Measurements from ENCODE around the gene RGS17. TPM values are rescaled to one million over a fixed set of nuclear protein-coding genes. Genes with fewer than 3 reads are reported as not detected.

The RGS17 gene
- total RNA-seq, 1 experiment from 2014 or later: 0.37 TPM

DNA sequence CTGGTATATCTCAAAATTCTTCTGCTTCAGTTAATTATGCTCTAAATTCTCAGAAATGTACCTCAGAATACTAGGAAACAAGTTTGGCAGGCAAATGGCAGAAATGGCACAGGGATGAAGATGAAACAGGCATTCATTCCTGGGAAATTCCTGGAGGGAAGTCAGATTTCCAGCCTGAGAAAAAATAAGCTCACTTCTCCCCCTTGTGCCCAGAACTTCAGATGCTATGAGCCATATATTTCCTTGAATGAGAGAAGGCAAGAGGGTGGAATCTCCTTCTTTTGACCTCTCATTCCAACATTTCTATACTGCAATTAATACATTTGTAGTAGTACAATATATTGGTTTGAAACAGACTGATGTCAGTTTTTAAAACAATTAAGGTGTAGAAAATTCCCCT lies 22.8 kb downstream of the RGS17 start:
- H3K4me1 ChIP-seq (replicated peaks): no peaks in the 10 kb centered on the region
- no peaks in the 10 kb centered on the region for H3K9me3 ChIP-seq (replicated peaks)
- no peaks in the 10 kb centered on the region for H3K36me3 ChIP-seq
- H3K27me3 ChIP-seq (replicated peaks): no peaks in the 10 kb centered on the region
- no peak overlapping the region for H3K27ac ChIP-seq
- no peak for DNase-seq (ENCODE audit: low read depth in 1 of 2, low spot score in 2 of 2)
- no peak overlapping the region for H3K4me3 ChIP-seq

DNA sequence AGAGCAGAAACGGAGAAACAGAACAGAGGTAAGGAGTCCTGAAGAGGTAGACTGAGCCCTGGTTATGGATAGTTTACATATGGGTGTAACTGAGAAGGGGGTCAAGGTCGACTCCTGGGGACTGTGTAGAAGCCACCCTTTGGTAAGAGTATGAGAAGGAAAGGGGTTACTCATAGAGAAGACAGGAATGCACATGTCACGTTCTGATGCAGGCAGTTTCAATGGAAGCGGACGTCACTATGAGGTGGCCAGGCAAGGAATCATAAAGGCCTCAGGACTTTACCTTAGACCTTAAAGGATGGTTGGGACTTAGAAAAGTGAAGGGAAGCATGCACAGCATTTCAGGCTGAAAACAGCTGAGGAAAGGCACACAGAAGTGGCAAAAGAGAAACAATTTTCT lies 25.1 kb downstream of the RGS17 start:
- no peak overlapping the region for H3K4me3 ChIP-seq
- H3K36me3 ChIP-seq: no peaks in the 10 kb centered on the region
- H3K4me1 ChIP-seq (replicated peaks): no peaks in the 10 kb centered on the region
- H3K9me3 ChIP-seq (replicated peaks): no peaks in the 10 kb centered on the region
- no peaks in the 10 kb centered on the region for H3K27me3 ChIP-seq (replicated peaks)
- DNase-seq (ENCODE audit: low read depth in 1 of 2, low spot score in 2 of 2): no peak
- no peak overlapping the region for H3K27ac ChIP-seq

DNA sequence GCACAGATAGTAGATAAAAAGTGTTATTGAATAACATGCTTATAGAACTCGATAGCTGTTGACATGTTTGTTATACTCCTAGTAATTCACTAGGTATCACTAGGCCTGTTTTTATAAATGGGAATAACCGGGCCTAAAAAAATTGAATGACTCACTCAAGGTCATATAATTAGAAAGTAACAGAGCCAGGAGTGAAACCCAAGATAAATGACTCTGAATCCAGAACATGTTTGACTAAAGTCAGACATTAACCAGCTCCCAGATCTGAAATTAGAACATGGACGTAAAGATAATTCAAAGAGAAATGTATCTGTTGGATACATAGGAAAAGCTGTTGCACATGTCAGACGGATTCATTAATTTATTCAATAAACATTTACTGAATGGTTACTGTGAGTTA lies 26.9 kb downstream of the RGS17 start:
- Histone ChIP-seq H3K36me3 (no peaks in the 10 kb centered on the region), H3K4me1 (replicated peaks) (no peaks in the 10 kb centered on the region), H3K4me3 (no peak overlapping the region), H3K27me3 (replicated peaks) (no peaks in the 10 kb centered on the region), H3K9me3 (replicated peaks) (no peaks in the 10 kb centered on the region), H3K27ac (no peak overlapping the region)
- DNase-seq (ENCODE audit: low read depth in 1 of 2, low spot score in 2 of 2): no peak

DNA sequence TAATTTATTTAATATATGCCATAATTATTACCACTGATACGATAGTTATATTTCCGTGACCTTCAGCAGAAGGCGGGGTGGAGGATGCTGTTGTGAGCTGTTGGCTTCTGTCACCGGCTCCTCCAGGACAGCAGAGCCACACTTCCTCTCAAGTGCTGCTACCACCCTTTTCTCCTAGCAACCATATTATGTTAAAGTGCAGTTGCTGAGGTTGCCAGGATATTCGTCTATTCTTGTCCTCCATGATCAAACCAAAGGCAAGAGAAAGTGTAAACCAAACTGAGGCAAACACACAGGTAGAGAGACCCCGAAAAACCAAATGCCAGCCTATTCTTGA lies 27.8 kb downstream of the RGS17 start:
- no peak overlapping the region for H3K4me3 ChIP-seq
- H3K4me1 ChIP-seq (replicated peaks): no peaks in the 10 kb centered on the region
- H3K36me3 ChIP-seq: no peaks in the 10 kb centered on the region
- no peaks in the 10 kb centered on the region for H3K27me3 ChIP-seq (replicated peaks)
- DNase-seq (ENCODE audit: low read depth in 1 of 2, low spot score in 2 of 2): no peak
- H3K9me3 ChIP-seq (replicated peaks): no peaks in the 10 kb centered on the region
- no peak overlapping the region for H3K27ac ChIP-seq

DNA sequence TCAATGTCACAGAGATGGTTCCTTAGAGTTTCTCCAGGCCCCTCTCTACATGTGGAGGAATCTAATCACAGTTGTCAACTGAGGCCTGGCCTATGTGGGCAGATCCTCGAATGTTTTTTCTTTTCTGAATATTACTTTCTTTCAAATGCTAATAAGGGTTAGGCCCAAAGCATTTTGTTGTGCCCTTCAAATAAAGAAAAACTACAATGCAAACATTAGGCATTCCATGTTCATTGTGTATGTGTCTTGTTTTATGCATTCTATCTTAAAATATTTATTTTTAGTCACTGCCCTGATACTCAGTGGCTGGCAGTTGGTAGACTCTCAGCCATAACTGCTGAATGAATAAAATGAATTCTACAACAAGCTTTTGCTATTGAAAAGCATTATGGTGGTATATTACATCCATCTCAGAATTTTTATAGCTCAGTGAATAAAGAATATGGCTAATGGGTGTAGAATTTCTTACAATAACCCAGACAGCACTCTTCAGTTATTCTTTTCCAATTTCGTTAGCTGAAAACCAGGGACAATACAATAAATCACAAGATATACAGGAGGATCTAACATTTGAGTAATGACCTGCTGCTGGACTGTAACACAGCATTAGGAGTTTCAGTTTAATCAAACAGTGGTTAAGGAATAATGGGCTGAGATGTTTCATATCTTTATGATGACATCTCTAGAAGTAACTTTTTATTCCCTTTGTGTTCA lies 28.3 kb downstream of the RGS17 start:
- H3K4me1 ChIP-seq (replicated peaks): no peaks in the 10 kb centered on the region
- H3K36me3 ChIP-seq: no peaks in the 10 kb centered on the region
- no peaks in the 10 kb centered on the region for H3K9me3 ChIP-seq (replicated peaks)
- H3K4me3 ChIP-seq: no peak overlapping the region
- no peak for DNase-seq (ENCODE audit: low read depth in 1 of 2, low spot score in 2 of 2)
- H3K27me3 ChIP-seq (replicated peaks): no peaks in the 10 kb centered on the region
- no peak overlapping the region for H3K27ac ChIP-seq

DNA sequence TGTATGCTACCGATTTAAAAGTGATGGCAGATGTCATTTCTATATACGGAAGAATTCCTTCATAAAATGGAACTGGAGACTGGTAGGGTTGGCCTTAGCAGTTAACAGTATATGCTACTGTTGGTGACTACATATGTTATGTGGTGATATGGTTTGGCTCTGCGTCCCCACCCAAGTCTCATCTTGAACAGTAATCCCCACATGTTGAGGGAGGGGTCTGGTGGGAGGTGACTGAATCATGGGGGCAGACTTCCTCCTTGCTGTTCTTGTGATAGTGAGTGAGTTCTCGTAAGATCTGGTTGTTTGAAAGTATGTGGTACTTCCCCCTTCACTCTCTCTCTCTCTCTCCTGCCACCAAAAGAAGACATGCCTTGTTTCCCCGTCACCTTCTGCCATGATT lies 29.6 kb downstream of the RGS17 start:
- H3K4me1 ChIP-seq (replicated peaks): no peaks in the 10 kb centered on the region
- DNase-seq (ENCODE audit: low read depth in 1 of 2, low spot score in 2 of 2): no peak
- no peaks in the 10 kb centered on the region for H3K27me3 ChIP-seq (replicated peaks)
- no peaks in the 10 kb centered on the region for H3K36me3 ChIP-seq
- no peak overlapping the region for H3K27ac ChIP-seq
- no peak overlapping the region for H3K4me3 ChIP-seq
- no peaks in the 10 kb centered on the region for H3K9me3 ChIP-seq (replicated peaks)

DNA sequence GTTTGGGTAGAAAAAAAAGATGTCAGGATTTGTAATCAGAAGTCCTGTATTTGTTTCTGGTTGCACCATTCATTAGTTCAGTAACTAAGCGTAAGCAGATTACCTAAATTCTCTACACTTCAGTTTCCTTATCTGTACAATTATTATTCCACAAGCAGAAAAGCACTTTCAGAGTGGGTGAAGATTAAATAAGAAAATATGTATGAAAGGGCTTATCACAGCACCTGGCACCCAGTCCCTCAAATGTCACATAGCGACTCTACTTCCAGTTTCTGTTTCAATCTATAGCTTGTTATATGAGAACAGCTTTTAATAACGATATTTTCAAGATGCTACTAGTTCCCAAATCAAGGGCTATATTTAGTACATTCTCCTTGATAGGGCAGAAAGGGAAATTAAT lies 31.4 kb downstream of the RGS17 start:
- no peaks in the 10 kb centered on the region for H3K36me3 ChIP-seq
- no peaks in the 10 kb centered on the region for H3K9me3 ChIP-seq (replicated peaks)
- no peaks in the 10 kb centered on the region for H3K27me3 ChIP-seq (replicated peaks)
- DNase-seq (ENCODE audit: low read depth in 1 of 2, low spot score in 2 of 2): no peak
- H3K4me1 ChIP-seq (replicated peaks): no peaks in the 10 kb centered on the region
- no peak overlapping the region for H3K27ac ChIP-seq
- no peak overlapping the region for H3K4me3 ChIP-seq

DNA sequence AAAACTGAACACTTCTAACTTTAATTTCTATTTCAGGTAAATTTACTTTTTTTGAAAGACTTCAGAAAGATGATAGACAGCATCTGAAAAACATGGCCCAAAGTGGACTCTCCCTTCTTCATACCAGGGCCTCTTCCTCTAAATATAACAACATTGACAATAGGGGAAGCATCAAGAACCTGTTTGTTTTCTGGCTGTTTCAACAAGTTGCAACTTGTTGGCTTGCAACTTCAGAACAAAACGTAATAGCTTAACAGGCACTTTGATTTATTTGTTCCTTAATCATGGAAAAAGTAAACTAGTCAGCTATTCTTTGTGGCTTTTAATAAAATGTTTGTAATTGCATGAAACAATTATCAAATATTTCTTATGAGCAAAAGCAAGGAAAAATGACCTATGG lies 34.3 kb downstream of the RGS17 start:
- H3K4me1 ChIP-seq (replicated peaks): peaks cover 16% of the 10 kb centered on the region
- H3K27me3 ChIP-seq (replicated peaks): no peaks in the 10 kb centered on the region
- H3K9me3 ChIP-seq (replicated peaks): no peaks in the 10 kb centered on the region
- H3K36me3 ChIP-seq: no peaks in the 10 kb centered on the region
- no peak overlapping the region for H3K27ac ChIP-seq
- no peak for DNase-seq (ENCODE audit: low read depth in 1 of 2, low spot score in 2 of 2)
- no peak overlapping the region for H3K4me3 ChIP-seq

DNA sequence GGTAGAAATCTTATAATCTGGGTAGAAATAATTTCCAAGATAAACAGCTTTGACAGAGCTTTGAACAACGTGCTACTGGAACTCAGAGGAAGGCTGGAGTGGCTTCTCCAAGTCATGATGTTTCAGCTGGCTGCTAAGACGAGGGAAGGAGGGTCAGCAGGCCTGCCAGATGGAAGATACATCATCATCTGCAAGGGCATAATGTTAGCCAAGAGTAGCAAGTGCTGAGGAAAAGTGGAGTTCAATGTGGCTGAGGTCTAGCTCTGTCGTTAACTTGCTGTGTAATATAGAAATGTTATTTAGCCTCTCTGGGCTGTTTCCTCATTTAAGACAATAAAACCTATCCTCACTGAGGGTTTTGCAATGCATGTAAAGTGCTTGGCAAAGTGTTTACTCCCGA lies 35.1 kb downstream of the RGS17 start:
- no peaks in the 10 kb centered on the region for H3K36me3 ChIP-seq
- no peaks in the 10 kb centered on the region for H3K27me3 ChIP-seq (replicated peaks)
- no peak for DNase-seq (ENCODE audit: low read depth in 1 of 2, low spot score in 2 of 2)
- no peak overlapping the region for H3K27ac ChIP-seq
- H3K4me1 ChIP-seq (replicated peaks): peaks cover 23% of the 10 kb centered on the region
- no peak overlapping the region for H3K4me3 ChIP-seq
- H3K9me3 ChIP-seq (replicated peaks): no peaks in the 10 kb centered on the region

DNA sequence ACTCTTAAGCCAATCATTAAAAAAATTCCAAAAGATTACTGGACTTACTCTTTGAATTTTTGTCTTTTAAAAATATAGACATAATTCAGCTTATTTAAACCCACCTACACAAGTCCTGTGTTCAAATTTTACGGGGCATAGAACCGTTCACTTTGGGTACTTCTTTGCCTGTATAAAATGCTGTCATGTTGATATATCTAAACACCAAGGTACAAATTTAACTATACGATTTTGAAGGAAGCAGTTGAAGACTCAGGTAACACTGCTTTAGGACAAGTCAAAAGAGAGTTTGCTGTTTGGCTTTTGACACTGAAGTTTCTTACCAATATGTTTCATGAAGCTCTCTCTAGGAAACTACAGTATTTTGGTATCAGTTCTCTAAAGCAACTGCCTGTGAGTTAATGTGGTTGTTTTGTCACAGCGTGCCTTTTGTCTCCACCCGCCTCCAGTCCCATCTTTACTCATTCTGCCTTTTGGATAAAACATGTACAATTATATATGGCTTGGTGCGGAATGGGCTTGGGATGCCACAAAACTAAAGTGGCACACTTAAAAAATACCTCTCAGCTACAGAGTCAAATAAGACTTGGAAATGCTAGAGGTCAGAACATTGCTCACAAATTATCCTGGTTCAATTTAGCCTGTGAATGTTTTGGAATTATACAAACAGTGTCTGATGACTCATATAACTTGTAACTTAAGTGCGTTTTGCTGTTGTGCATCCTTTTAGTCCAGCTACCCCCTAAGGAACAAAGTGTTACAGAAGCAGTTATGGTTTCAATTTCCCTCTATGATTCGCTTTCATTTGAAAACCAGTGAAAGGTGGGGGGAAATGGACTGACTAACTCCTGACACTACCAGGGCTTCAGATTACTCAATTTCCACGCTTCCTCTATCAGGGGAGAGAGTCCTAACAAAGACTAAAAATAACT lies 38.7 kb downstream of the RGS17 start:
- H3K27me3 ChIP-seq (replicated peaks): no peaks in the 10 kb centered on the region
- no peaks in the 10 kb centered on the region for H3K36me3 ChIP-seq
- H3K4me1 ChIP-seq (replicated peaks): peaks cover 36% of the 10 kb centered on the region
- peak; percentile 47 to 80 for DNase-seq (ENCODE audit: low read depth in 1 of 2, low spot score in 2 of 2)
- no peaks in the 10 kb centered on the region for H3K9me3 ChIP-seq (replicated peaks)
- H3K27ac ChIP-seq: peak overlapping the region; percentile 68
- no peak overlapping the region for H3K4me3 ChIP-seq

DNA sequence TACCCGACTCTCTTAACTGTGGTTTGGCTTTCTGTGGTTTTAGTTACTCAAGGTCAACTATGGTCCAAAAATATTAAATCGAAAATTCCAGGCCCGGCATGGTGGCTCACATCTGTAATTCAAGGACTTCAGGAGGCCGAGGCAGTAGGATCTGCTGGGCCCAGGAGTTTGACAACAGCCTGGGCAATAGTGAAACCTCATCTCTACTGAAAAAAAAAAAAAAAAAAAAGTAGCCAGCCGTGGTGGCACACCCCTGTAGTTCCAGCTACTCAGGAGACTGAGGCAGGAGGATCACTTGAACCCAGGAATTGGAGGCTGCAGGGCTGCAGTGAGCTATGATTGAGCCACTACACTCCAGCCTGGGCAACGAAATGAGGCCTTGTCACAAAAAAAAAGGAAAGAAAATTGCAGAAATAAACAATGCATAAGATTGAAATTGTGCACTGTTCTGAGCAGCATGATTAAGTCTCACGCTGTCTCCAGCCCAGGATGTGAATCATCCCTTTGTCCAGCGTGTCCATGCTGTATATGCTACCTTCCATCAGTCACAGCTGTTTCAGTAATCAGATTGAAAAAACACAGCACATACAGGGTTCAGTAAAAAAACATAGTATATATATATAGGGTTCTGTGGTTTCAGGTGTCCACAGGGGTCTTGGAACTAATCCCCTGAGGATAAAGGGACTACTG lies 40.7 kb downstream of the RGS17 start:
- no peaks in the 10 kb centered on the region for H3K36me3 ChIP-seq
- H3K27me3 ChIP-seq (replicated peaks): no peaks in the 10 kb centered on the region
- H3K27ac ChIP-seq: peak overlapping the region; percentile 30
- peaks cover 36% of the 10 kb centered on the region for H3K4me1 ChIP-seq (replicated peaks)
- DNase-seq (ENCODE audit: low read depth in 1 of 2, low spot score in 2 of 2): peak; percentile 70 to 76
- H3K9me3 ChIP-seq (replicated peaks): no peaks in the 10 kb centered on the region
- no peak overlapping the region for H3K4me3 ChIP-seq

DNA sequence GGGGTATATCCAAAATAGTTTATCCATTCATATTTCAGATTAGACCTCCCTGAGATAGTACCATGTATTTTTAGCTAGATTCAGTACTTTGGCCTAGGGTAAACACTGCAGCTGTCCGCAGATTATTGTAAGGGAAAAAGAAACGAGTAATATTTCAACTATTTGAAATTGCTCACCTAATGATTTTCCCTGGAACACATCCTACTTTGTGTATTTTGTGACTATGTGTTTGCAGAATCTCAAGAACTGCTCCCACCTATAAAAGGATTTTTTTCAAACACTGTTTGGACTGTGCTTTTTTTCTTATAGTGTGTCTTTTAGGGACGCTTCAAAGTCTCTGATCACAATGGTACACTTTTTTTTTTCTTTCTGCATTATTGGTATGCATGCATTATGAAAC lies 42.3 kb downstream of the RGS17 start:
- Histone ChIP-seq H3K27me3 (replicated peaks) (no peaks in the 10 kb centered on the region), H3K4me3 (no peak overlapping the region), H3K36me3 (no peaks in the 10 kb centered on the region), H3K27ac (no peak overlapping the region), H3K9me3 (replicated peaks) (no peaks in the 10 kb centered on the region), H3K4me1 (replicated peaks) (peaks cover 36% of the 10 kb centered on the region)
- no peak for DNase-seq (ENCODE audit: low read depth in 1 of 2, low spot score in 2 of 2)

DNA sequence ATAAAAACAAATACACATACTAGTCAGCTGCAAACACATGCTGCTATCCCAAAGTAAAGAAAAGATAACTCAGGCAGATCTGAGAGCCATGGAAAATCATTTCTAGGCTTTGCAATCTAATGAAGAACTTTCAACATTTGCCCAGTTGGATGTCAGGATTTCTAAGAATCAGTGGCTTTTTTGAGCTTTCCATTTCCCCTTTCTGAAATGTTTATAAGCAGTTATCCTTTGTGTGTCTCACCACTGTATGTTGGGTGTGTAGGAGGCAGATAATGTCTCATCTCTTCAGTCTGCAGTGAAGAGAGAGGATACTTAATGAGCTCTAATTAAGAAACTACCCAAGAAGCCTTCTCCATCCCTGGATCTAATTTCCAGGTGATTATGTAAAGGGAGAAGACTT lies 43.6 kb downstream of the RGS17 start:
- no peak overlapping the region for H3K4me3 ChIP-seq
- no peaks in the 10 kb centered on the region for H3K27me3 ChIP-seq (replicated peaks)
- no peaks in the 10 kb centered on the region for H3K9me3 ChIP-seq (replicated peaks)
- H3K36me3 ChIP-seq: no peaks in the 10 kb centered on the region
- DNase-seq (ENCODE audit: low read depth in 1 of 2, low spot score in 2 of 2): no peak
- peaks cover 27% of the 10 kb centered on the region for H3K4me1 ChIP-seq (replicated peaks)
- no peak overlapping the region for H3K27ac ChIP-seq

All from SJSA1 (cell line).